ENCODE data around the gene HIF3A.

The HIF3A gene

DNA sequence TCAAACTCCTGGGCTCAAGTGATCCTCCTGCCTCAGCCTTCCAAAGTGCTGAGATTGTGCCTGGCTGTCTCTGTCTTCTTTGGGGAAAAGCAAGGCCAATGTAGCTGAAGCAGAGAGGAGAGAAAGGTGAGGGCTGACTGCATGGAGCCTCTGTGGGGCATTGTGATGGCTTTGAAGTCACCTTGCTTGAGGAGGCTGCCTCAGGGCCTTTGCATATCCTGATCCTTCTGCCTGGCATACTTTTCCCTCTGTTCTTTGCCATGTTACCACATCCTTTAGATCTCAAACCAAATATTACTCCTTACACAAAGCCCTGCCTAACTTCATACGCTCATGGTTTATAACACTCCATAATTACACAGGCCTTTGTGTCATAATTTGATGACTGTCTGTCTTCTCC, 40.6 kb downstream of the HIF3A start:
- Mint-ChIP-seq H3K27ac (no peak overlapping the region), H3K9me3 (no peaks in the 10 kb centered on the region), H3K4me1 (ENCODE audit: low read depth) (no peaks in the 10 kb centered on the region), H3K36me3 (ENCODE audit: low read depth) (no peaks in the 10 kb centered on the region), H3K27me3 (ENCODE audit: low read depth) (peaks cover 14% of the 10 kb centered on the region), H3K4me3 (no peak overlapping the region)

GRCh38 chr19:46339446-46339845, 42.6 kb downstream of the HIF3A start:
- Mint-ChIP-seq H3K4me1 (ENCODE audit: low read depth) (no peaks in the 10 kb centered on the region), H3K27ac (no peak overlapping the region)

DNA sequence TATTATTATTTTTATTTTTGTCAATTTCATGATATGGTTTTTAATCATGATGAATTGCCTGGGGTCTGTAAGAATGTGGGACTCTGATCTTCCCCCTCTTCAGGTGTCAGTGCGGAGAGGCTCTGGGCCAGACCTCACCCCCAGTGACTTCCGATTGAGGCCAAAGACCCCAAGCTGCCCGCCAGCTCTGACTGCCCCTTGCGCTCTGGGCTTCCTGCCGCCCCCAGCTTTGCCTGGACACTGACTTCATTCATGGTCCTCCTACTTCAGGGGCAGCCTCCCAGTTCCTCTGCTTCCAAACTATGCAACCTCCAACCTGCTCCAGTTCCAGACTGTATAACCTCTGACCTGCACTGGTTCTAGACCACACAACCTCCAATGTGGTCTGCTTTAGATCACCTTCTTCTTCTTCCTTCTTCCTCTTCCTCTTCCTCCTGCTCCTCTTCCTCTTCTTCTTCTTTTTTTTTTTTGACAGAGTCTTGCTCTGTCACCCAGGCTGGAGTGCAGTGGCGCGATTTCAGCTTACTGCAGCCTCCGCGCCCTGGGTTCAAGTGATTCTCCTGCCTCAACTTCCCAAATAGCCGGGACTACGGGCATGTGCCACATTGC, 43.3 kb downstream of the HIF3A start:
- no peak overlapping the region for H3K4me3 Mint-ChIP-seq
- H3K36me3 Mint-ChIP-seq (ENCODE audit: low read depth) = no peaks in the 10 kb centered on the region
- no peaks in the 10 kb centered on the region for H3K4me1 Mint-ChIP-seq (ENCODE audit: low read depth)
- no peaks in the 10 kb centered on the region for H3K9me3 Mint-ChIP-seq
- peaks cover 21% of the 10 kb centered on the region for H3K27me3 Mint-ChIP-seq (ENCODE audit: low read depth)
- no peak overlapping the region for H3K27ac Mint-ChIP-seq

More at GRCh38 chr19:46339446-46339845, 42.6 kb downstream of the HIF3A start:
- Mint-ChIP-seq H3K9me3 (no peaks in the 10 kb centered on the region), H3K36me3 (ENCODE audit: low read depth) (no peaks in the 10 kb centered on the region), H3K4me3 (no peak overlapping the region), H3K27me3 (ENCODE audit: low read depth) (peaks cover 21% of the 10 kb centered on the region)

DNA sequence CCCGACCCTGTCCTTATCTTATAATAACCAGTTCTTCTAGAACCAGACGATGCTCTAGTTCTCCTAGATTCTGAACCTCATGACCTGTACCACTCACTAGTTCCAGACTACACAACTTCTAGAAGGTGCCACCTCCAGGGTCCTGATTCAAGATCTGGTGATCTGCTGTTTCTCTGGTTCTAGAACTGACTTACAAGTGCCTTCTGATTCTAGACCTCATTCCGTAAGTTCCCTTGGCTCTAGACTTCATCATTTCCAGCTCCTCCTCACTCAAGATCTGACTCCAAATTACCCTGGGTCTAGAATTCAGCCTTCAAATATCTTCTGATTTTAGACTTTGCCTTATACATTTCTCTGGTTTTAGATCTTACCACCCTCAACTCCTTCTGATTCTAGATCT, 45.1 kb downstream of the HIF3A start:
- H3K4me3 Mint-ChIP-seq = no peak overlapping the region

DNA sequence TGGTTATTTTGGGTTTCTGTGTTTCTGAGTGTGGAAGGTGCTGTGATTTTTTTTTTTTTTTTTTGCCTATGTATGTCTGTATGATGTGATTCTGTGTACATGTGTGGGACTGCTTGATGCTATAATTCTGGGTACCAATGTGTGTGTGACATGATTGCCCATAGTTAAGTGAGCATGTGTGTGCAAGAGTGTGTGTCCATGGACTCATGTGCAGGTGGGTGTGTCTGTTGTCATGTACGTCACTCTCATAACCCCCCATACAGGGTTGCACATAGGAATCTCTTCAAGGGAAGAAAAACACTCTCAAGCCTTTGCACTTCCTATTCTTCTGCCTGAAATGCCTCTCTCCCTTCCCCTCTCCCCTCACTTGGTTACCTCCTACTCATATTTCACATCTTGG, 47.5 kb downstream of the HIF3A start:
- Mint-ChIP-seq H3K4me3 (no peak overlapping the region), H3K27ac (no peak overlapping the region), H3K9me3 (no peaks in the 10 kb centered on the region), H3K36me3 (ENCODE audit: low read depth) (peaks cover 13% of the 10 kb centered on the region), H3K27me3 (ENCODE audit: low read depth) (peaks cover 26% of the 10 kb centered on the region), H3K4me1 (ENCODE audit: low read depth) (peaks cover 22% of the 10 kb centered on the region)

More for the DNA sequence above, 45.1 kb downstream of the HIF3A start:
- Mint-ChIP-seq H3K4me1 (ENCODE audit: low read depth) (peaks cover 2% of the 10 kb centered on the region), H3K36me3 (ENCODE audit: low read depth) (no peaks in the 10 kb centered on the region), H3K9me3 (no peaks in the 10 kb centered on the region), H3K27ac (no peak overlapping the region), H3K27me3 (ENCODE audit: low read depth) (peaks cover 26% of the 10 kb centered on the region)

- Mint-ChIP-seq H3K4me1 (ENCODE audit: low read depth) (peaks cover 30% of the 10 kb centered on the region), H3K27me3 (ENCODE audit: low read depth) (peaks cover 23% of the 10 kb centered on the region), H3K4me3 (peak overlapping the region; percentile 88), H3K27ac (peak overlapping the region; percentile 31), H3K36me3 (ENCODE audit: low read depth) (peaks cover 18% of the 10 kb centered on the region), H3K9me3 (no peaks in the 10 kb centered on the region)
These were observed 48.3 kb downstream of the HIF3A start for GRCh38 chr19:46345157-46345556.

DNA sequence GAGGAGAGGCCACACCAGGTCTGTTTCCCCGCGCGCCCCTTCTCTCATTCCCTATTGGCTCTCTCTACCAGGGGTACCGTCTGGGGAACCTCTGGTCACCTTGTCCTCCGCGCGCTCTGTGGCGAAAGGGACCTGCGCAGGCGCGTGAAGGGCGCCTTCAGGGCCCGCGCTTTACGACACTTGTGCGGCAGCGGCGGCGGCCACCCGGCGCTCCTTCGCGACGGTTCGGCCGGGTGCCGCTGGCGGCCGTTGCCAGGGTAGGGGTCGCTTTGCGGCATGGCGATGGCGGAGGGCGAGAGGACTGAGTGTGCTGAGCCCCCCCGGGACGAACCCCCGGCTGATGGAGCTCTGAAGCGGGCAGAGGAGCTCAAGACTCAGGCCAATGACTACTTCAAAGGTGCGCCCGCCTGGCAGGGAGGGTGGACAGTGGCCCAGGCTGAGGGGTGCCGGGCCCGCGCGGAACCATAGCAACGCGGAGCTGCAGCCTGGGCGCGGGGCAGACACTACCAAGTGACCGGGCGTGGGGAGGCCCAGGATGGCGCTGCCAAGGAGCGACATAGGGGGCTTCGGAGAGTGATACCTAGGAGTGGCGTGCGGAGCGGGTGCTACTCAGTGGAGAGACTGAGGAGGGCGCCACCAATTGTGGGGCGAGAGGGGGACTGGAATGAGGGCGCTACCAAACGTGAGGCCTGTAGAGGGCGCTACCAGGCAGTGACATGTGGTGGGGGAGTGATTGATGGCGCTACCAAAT, 50.2 kb downstream of the HIF3A start, which contains the start of gene PPP5C:
TSS of gene PPP5C (plus strand) at position 267 of the 751 bp plus-strand sequence. CDS start at position 277, 10 bp downstream.
- H3K27me3 Mint-ChIP-seq (ENCODE audit: low read depth) = peaks cover 14% of the 10 kb centered on the region
- peaks cover 19% of the 10 kb centered on the region for H3K36me3 Mint-ChIP-seq (ENCODE audit: low read depth)
- peaks cover 44% of the 10 kb centered on the region for H3K4me1 Mint-ChIP-seq (ENCODE audit: low read depth)
- H3K4me3 Mint-ChIP-seq = peak within 1 kb of the TSS; percentile 88
- peak within 1 kb of the TSS; percentile 89 for H3K27ac Mint-ChIP-seq
- no peaks in the 10 kb centered on the region for H3K9me3 Mint-ChIP-seq

DNA sequence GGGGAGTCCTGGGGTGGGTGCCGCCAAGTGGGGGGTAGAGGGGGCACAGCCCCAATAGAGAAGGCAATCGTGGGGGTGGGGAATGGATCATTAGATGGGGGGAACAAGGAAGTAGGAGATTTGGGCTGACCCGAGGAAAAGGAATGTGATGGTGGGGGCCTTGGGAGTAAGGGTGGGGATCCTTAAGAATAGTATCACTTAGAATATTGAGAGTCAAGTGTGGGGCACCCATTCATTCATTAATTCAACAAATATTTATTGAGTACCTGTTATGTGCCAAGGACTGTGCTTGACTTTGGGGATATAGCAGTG, 50.7 kb downstream of the HIF3A start:
- Mint-ChIP-seq H3K4me1 (ENCODE audit: low read depth) (peaks cover 46% of the 10 kb centered on the region), H3K27ac (peak overlapping the region; percentile 89), H3K4me3 (peak overlapping the region; percentile 88), H3K27me3 (ENCODE audit: low read depth) (peaks cover 11% of the 10 kb centered on the region), H3K9me3 (no peaks in the 10 kb centered on the region), H3K36me3 (ENCODE audit: low read depth) (peaks cover 21% of the 10 kb centered on the region)

DNA sequence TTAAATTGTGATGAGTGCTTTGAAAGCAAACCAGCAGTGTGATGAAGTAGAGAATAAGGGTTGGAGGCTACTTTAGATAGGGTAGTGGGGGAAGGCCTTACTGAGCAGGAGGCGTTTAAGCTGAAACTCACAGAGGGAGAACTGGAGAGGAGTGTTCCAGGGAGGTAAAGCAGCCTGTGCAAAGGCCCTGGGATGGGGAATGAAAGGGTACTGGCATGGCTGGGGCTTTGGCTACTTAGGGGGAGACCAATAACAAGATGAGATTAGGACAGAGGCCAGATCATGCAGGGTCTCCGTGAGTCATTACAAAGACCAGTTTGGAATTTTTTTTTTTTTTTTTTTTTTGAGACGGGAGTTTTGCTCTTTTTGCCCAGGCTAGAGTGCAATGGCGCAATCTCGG, 51.1 kb downstream of the HIF3A start:
- peaks cover 21% of the 10 kb centered on the region for H3K36me3 Mint-ChIP-seq (ENCODE audit: low read depth)
- peaks cover 11% of the 10 kb centered on the region for H3K27me3 Mint-ChIP-seq (ENCODE audit: low read depth)
- no peaks in the 10 kb centered on the region for H3K9me3 Mint-ChIP-seq
- H3K27ac Mint-ChIP-seq = peak overlapping the region; percentile 89
- H3K4me3 Mint-ChIP-seq = peak overlapping the region; percentile 88
- peaks cover 49% of the 10 kb centered on the region for H3K4me1 Mint-ChIP-seq (ENCODE audit: low read depth)

GRCh38 chr19:46349311-46349993, 52.6 kb downstream of the HIF3A start:
- peaks cover 50% of the 10 kb centered on the region for H3K4me1 Mint-ChIP-seq (ENCODE audit: low read depth)
- H3K36me3 Mint-ChIP-seq (ENCODE audit: low read depth) = peaks cover 25% of the 10 kb centered on the region
- H3K27ac Mint-ChIP-seq = peak overlapping the region; percentile 97
- H3K4me3 Mint-ChIP-seq = peak overlapping the region; percentile 88
- H3K27me3 Mint-ChIP-seq (ENCODE audit: low read depth) = peaks cover 5% of the 10 kb centered on the region
- H3K9me3 Mint-ChIP-seq = no peaks in the 10 kb centered on the region

DNA sequence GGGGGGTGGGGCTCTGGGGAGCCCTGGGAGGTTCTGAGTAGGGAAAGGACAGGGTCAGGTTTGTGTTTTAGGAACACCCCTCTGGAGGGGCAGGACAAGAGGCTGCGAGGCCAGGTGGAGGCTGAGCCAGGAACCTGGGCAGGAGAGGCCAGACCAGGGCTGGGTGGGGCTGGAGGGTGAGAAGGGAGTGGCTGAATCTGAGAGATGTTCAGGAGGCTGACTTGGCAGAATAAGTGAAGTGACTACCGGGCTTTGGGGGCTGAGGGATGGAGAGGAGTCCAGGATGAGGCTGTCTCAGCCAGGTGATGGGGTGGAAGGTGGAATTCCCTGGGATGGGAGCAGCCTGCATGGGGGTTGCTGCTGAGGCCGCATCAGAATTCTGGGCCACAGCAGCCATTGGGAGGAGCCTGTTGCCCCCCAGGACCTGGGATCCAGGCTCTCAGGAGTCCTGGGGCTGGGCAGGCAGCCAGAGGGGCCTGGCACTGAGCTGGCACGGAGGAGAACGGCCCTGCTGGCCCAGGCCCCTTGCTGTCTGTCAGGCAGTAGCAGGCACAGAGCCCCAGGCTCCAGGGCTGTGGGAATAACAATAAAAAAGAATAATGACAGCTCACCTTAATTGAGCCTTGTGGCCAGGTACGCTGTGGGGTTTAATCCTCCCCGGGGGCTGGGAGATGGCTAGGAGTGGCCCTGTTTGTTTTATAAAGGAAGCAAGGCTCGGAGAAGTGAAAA, 53.4 kb downstream of the HIF3A start:
- H3K4me1 Mint-ChIP-seq (ENCODE audit: low read depth) = peaks cover 50% of the 10 kb centered on the region
- peaks cover 5% of the 10 kb centered on the region for H3K27me3 Mint-ChIP-seq (ENCODE audit: low read depth)
- no peaks in the 10 kb centered on the region for H3K9me3 Mint-ChIP-seq
- peak overlapping the region; percentile 88 for H3K4me3 Mint-ChIP-seq
- H3K36me3 Mint-ChIP-seq (ENCODE audit: low read depth) = peaks cover 27% of the 10 kb centered on the region
- H3K27ac Mint-ChIP-seq = peak overlapping the region; percentile 97

GRCh38 chr19:46350758-46351159, 53.9 kb downstream of the HIF3A start:
- Mint-ChIP-seq H3K36me3 (ENCODE audit: low read depth) (peaks cover 32% of the 10 kb centered on the region), H3K4me1 (ENCODE audit: low read depth) (peaks cover 54% of the 10 kb centered on the region), H3K27ac (peak overlapping the region; percentile 97), H3K27me3 (ENCODE audit: low read depth) (no peaks in the 10 kb centered on the region), H3K9me3 (no peaks in the 10 kb centered on the region), H3K4me3 (peak overlapping the region; percentile 88)

- no peaks in the 10 kb centered on the region for H3K9me3 Mint-ChIP-seq
- H3K27me3 Mint-ChIP-seq (ENCODE audit: low read depth) = no peaks in the 10 kb centered on the region
- peak overlapping the region; percentile 74 for H3K4me3 Mint-ChIP-seq
- H3K4me1 Mint-ChIP-seq (ENCODE audit: low read depth) = peaks cover 52% of the 10 kb centered on the region
- peaks cover 36% of the 10 kb centered on the region for H3K36me3 Mint-ChIP-seq (ENCODE audit: low read depth)
- peak overlapping the region; percentile 97 for H3K27ac Mint-ChIP-seq
These were observed 54.6 kb downstream of the HIF3A start for GRCh38 chr19:46351241-46352041.
